GM04503 (cell line): Measurements from ENCODE around the gene ZC3HAV1L.
"Not testable (repeated sequence)": the region's sequence is repeated elsewhere in the genome, so short reads cannot be mapped to it uniquely, and the experiment has no call there.

Experiments
- DNase-seq: peaks from one replicate; pipeline ENCODE4 v3.0.0-alpha.2; 2012; ENCODE audit warnings: low read depth

ZC3HAV1L gene

GRCh38 chr7:139054101-139054500, 18.3 kb upstream of the ZC3HAV1L start:
- DNase-seq = no peak

DNA sequence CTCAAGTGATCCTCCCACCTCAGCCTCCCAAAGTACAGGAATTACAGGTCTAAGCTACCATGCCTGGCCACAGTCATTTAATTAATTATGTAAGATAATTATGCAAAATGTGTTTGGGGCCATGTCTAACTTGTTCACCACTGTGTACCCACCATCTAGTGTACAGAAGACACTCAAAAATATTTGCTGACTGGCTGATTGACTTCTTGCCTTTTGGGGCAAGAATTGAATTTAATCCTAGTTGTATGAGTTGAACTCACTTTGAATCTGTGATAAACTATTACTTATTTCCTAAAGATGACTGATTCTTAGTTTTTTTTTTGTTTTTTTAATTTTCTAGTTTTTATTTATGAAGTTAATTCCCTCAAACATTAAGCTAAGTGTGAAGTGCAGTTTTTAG, 15.8 kb upstream of the ZC3HAV1L start:
- DNase-seq = no peak

- DNase-seq = no peak
These were observed 14.1 kb upstream of the ZC3HAV1L start for GRCh38 chr7:139049936-139050335.

GRCh38 chr7:139049111-139049510, 13.3 kb upstream of the ZC3HAV1L start:
- DNase-seq = no peak

GRCh38 chr7:139047970-139048369, 12.1 kb upstream of the ZC3HAV1L start:
- no peak for DNase-seq

GRCh38 chr7:139046143-139046542, 10.3 kb upstream of the ZC3HAV1L start:
- DNase-seq = no peak

GRCh38 chr7:139044813-139045794, 9.3 kb upstream of the ZC3HAV1L start:
- no peak for DNase-seq

DNA sequence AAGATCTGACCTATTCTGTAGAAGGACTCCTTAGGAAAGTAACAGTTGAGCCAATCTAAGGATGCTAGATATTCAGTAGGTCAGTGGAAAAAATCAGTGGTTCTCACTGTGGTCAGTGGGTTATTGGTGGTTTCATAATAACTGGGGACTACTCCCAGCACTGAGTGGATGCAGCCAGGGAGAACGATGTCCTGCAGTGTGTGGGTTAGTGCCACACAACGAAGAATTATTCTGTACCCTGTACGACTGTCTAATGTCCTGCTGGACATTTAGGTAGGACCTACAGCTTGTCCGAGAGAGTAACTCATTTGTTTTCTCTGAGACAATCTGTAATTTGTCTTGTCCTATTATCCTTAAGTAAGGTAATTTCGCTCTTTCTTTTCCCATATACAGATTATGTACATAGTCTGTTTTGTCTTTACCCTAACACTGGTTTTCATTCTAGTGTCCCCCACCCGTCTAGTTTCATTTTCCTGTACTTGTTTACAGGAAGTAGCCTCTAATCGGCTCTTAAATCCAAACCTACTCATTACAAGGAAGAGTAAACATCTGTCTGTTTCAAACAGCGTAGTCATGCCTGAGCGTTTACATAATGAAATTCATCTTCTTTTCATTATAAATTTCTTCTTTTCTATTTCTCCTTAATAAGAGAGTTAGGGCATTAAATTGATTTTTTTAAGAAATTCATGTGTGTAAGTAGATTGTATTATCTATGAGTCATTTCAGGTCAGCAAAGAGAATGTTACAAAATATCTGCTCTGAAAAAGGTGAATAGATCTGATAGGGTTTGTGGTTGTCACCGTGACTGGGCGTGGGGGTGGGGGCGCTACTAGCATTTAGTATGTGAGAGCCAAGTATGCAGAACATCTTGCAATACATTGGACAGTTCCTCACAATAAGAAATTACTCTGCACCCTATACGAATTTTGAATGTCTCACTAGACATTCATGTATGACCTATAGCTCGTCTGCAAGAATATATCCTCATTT, 8.3 kb upstream of the ZC3HAV1L start:
- DNase-seq = no peak

DNA sequence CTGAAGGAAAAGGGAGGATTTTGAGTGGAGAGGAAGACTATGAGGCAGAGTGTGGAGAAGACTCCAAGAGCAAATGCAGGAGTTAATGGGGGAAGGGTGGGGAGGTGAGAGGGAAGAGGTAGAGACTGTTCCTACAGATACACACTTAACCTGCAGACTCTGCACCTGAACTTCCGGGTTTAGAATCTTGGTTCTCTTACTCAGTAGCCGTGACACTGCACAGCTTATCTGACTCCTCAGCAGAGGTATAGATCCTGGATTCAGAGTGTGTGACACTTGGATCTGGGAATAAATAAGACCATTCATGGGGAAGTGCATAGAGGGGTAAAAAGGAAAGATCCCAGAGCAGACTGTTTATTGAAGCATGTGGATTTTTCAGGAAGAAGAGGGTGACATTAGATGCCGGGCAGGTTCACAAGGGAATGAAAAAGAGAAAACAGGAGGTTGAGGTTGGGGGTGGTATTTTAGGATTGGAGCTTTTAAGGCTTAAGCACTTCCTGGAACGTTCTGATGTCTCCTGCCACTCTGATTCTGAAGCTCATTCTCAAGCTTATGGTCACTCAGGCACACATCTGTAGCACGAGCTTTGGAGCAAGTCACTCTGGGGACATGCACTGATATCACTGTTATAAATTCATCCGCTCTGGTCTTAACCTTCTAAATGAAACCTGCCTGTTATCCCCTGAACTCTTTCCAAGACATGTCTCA, 5.7 kb upstream of the ZC3HAV1L start:
- DNase-seq = no peak

DNA sequence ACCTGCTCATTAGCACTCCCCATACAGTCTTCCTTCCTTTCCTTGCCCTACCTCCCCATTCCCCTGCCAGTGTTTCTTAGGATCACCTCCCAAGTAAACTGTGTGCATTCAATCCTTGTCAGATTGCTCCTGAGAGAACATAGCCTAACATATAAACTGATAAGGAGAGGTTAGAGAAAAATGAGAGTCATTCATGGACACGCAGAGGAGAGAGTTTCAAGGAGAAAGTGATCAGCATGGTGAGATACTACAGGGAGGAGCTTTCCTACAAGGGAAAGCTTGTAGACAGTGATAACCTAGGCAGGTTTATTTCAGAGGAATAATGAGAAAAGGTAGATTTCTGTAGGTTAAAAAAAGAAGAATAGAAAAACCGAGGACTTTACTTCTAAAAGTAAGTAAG, 2.8 kb upstream of the ZC3HAV1L start:
- no peak for DNase-seq

GRCh38 chr7:139036901-139037300, 1.1 kb upstream of the ZC3HAV1L start:
- no peak for DNase-seq

DNA sequence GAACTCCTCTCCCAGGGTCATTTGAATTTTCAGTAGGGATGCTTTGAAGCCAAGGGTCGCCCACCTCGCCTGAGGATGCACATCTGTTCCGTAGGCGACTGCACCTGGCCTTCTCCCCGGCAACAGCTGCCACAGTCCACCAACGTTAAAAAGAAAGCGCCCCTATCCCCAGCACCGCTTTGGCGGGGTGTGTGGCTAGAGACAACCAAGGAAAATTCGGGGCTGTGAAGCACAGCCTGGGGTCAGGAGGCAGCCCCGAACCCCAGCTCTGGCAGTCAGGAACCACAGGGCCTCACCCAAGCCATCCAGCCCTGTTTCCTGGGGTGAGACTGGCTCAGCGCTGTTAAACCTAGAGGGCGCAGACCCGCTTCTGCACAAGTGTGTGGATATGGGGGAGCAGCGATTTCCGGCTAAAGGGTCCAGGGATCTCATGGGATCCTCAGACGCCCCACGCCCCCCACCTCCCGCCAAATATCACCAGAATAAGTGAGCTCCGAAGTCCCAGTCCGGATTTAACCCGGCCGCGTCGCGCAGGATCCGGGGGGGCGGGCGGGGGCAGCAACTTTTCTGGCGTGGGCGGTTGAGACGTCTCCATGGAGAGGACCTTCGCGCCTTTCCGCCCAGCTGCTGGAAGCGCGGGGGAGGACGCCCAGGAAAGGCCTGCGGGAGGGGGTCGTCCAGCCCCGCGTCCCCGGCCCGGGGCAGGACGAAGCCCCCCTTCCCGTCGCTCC, 822 bp downstream of the ZC3HAV1L start:
- no peak for DNase-seq

GRCh38 chr7:139034336-139034735, 1.5 kb downstream of the ZC3HAV1L start:
- DNase-seq = no peak

- no peak for DNase-seq
These were observed 2.3 kb downstream of the ZC3HAV1L start for GRCh38 chr7:139033346-139034114.

GRCh38 chr7:139032473-139032872, 3.4 kb downstream of the ZC3HAV1L start:
- DNase-seq = no peak

DNA sequence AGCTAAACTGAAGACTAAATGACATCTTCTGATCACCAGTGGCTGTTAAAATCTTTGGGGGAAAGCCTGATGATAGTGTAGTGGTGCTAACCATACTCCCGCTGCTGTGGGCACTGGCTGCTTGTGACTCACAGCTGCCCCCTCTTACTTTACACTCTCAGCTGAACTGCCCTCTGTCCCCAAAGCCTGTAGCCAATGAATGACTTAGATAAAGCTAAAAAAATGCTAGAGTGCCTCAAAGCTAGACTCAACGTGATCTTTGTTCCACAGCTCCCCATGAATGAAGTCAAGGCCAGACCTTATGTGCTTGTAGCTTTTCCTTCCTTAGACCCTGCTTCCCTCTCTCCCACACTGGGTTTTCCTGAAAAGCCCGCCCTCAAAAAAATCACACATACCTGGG, 6.5 kb downstream of the ZC3HAV1L start:
- DNase-seq = no peak

DNA sequence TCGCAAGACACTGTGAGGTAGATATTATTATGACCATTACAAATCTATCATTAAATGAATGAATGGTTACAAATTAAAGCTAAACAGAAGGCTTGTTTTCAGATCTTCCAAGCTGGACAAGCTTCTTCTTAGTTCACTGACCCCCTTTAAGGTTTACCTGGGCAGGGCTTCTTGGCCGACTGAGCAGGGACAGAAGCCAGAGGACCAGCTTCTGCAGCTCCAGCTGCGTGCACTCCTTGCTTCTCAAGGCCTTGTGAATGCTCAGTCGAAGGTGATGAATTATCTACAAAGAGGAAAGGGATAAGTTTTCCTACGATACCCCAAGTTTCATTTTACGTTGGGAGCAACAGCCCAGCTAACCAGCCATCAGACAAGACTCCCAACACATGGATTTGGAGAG, 9.3 kb downstream of the ZC3HAV1L start:
- no peak for DNase-seq

GRCh38 chr7:139025861-139026260, 10.0 kb downstream of the ZC3HAV1L start:
- DNase-seq = not testable (repeated sequence)

DNA sequence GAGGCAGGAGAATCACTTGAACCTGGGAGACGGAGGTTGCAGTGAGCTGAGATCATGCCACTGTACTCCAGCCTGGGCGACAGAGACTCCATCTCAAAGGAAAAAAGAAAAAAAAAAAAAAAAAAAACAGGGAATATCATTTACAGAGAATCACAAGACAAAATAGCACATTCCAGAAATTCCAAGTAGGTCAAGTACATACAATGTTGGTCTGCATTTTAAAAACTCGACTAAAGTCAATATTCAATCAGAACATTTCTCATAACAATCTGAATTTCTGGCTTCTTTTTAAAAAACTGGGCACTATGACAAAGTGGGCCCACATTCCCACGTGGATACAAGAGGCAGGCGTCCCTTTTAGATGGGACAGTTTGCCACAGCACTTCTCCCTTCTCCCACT, 12.8 kb downstream of the ZC3HAV1L start:
- DNase-seq = no peak

GRCh38 chr7:139022286-139022685, 13.6 kb downstream of the ZC3HAV1L start:
- no peak for DNase-seq

GRCh38 chr7:139018910-139019309, 16.9 kb downstream of the ZC3HAV1L start:
- DNase-seq = no peak
